Naive thymus-derived CD4-positive, alpha-beta T cell (primary cell): ENCODE measurements around the gene CYB561D1. TPM values are rescaled to one million over a fixed set of nuclear protein-coding genes. Genes with fewer than 3 reads are reported as not detected.

Source experiments
- ATAC-seq: fragments of 150-1000 bp; cut with Tn5 transposase; 2 replicates; pipeline ENCODE4 v1.10.0; 2021; ENCODE audit warnings: mild to moderate bottlenecking, moderate library complexity
- CTCF ChIA-PET: fragments of 350-600 bp; sonication (Branson Sonifier 250); formaldehyde crosslinking; loops from one replicate; lab custom pipeline; 2021; ENCODE audit warnings: antibody characterized with exemption; lab: Charles Lee
- POLR2A ChIA-PET: fragments of 350-600 bp; sonication (Branson Sonifier 250); formaldehyde crosslinking; loops from one replicate; lab custom pipeline; 2021; ENCODE audit warnings: antibody characterized with exemption, inconsistent platforms; lab: Charles Lee
- DNase-seq, 9 donors: peaks; one replicate each; pipeline versions ENCODE4 v3.0.0 to v3.0.0-alpha.2; 2020 to 2022; ENCODE audit warnings: mixed read lengths in 1 of 9
- H3K27ac ChIP-seq: one replicate; pipeline ENCODE4 v1.7.0; 2013; ENCODE audit warnings: mild to moderate bottlenecking, low read depth, low read length, moderate library complexity
- H3K27me3 ChIP-seq, 2 donors: one replicate each; pipeline ENCODE4 v1.7.0; 2013; ENCODE audit warnings: low read length in 2 of 2, mild to moderate bottlenecking in 2 of 2, moderate library complexity in 2 of 2; ENCODE audit not compliant: control insufficient read depth in 2 of 2, insufficient read depth in 2 of 2
- H3K36me3 ChIP-seq, 3 experiments: 1 replicate in 2 of 3; 2 replicates in 1 of 3; pipeline ENCODE4 v1.7.0; 2013; ENCODE audit warnings: low read length in 3 of 3, mild to moderate bottlenecking in 3 of 3, moderate library complexity in 1 of 3; ENCODE audit not compliant: insufficient read depth in 3 of 3, control insufficient read depth in 2 of 3
- H3K4me1 ChIP-seq, 2 donors: one replicate each; pipeline ENCODE4 v1.7.0; 2013; ENCODE audit warnings: low read length in 2 of 2, mild to moderate bottlenecking in 2 of 2, moderate library complexity in 1 of 2; ENCODE audit not compliant: control insufficient read depth in 2 of 2, insufficient read depth in 2 of 2
- H3K4me3 ChIP-seq: 2 replicates; pipeline ENCODE4 v1.7.0; 2013; ENCODE audit warnings: mild to moderate bottlenecking, low read length
- H3K9me3 ChIP-seq, 3 experiments: 1 replicate in 2 of 3; 2 replicates in 1 of 3; pipeline ENCODE4 v1.7.0; 2013; ENCODE audit warnings: low read length in 3 of 3; ENCODE audit not compliant: control insufficient read depth in 2 of 3
- H3K27ac Mint-ChIP-seq, 9 donors: one replicate each; pipeline ENCODE4 v1.8.0; 2020 to 2022; ENCODE audit warnings: mixed read lengths in 9 of 9, mild to moderate bottlenecking in 8 of 9, moderate library complexity in 5 of 9, inconsistent platforms in 2 of 9
- H3K27me3 Mint-ChIP-seq, 5 donors: one replicate each; pipeline ENCODE4 v1.8.0; 2021 to 2022; ENCODE audit warnings: mixed read lengths in 5 of 5, mild to moderate bottlenecking in 1 of 5
- H3K36me3 Mint-ChIP-seq, 5 donors: one replicate each; pipeline ENCODE4 v1.8.0; 2020 to 2022; ENCODE audit warnings: mixed read lengths in 5 of 5, mild to moderate bottlenecking in 3 of 5, inconsistent platforms in 1 of 5
- H3K4me1 Mint-ChIP-seq, 7 donors: one replicate each; pipeline ENCODE4 v1.8.0; 2020 to 2022; ENCODE audit warnings: mixed read lengths in 7 of 7, mild to moderate bottlenecking in 3 of 7, inconsistent platforms in 1 of 7
- H3K4me3 Mint-ChIP-seq, 10 donors: one replicate each; pipeline ENCODE4 v1.8.0; 2020 to 2022; ENCODE audit warnings: mild to moderate bottlenecking in 10 of 10, mixed read lengths in 10 of 10, moderate library complexity in 6 of 10, inconsistent platforms in 2 of 10
- H3K9me3 Mint-ChIP-seq, 11 donors: one replicate each; pipeline ENCODE4 v1.8.0; 2020 to 2022; ENCODE audit warnings: mixed read lengths in 11 of 11, mild to moderate bottlenecking in 4 of 11, inconsistent platforms in 1 of 11, moderate library complexity in 1 of 11
- intact Hi-C, 2 donors: fragments of 100-400 bp; cut with micrococcal nuclease; formaldehyde crosslinking; loops; one replicate each; pipeline ENCODE4 v1.15.1; 2023
- polyA plus RNA-seq, 2 donors: library from polyadenylated mRNA; unstranded; fragments of 300-500 nt; fragmentation: Illumina TruSeq; gene quantifications; one replicate each; pipeline ENCODE4 v1.2.3, GENCODE V29; 2021
- total RNA-seq, 6 experiments: library from RNA in 5 of 6; stranded (reverse) in 5 of 6; gene quantifications; 1 replicate in 5 of 6; 2 replicates in 1 of 6; pipeline ENCODE4 v1.2.3 and lab custom pipeline; 2021 to 2026

CYB561D1 gene
- total and polyA plus RNA-seq, 7 experiments from 2014 or later, result 13.5 to 41.5 (median 24.1) TPM

DNA sequence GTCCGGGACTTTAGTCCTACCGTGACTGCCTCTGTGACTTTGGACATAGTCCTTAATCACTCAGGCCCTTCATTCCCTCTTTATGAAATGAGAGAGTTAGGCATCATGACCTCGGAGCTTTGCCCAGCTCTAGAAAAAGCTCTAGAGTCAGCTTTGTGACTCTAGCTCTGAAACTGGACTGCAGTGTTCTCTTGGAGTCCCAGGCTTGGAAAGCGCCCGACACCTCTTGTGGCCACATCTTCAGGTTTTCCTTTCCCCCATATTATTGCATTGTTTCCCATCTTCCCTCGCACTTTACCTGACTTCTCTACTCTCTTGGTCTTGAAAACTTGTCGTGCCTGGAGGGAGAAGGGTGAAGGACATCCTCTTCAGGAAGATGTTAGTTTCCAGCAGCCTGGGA, 28.1 kb downstream of the CYB561D1 start:
- no peaks in the 10 kb centered on the region for H3K9me3 Mint-ChIP-seq
- peaks cover 0 to 5% (median 0%) of the 10 kb centered on the region in 7 donors for H3K4me1 Mint-ChIP-seq
- peaks cover 0 to 41% (median 0%) of the 10 kb centered on the region in 5 donors for H3K27me3 Mint-ChIP-seq
- no peak overlapping the region for H3K4me3 Mint-ChIP-seq
- Histone ChIP-seq H3K9me3 (no peaks in the 10 kb centered on the region), H3K36me3 (no peaks in the 10 kb centered on the region), H3K4me1 (no peaks in the 10 kb centered on the region), H3K27ac (no peak overlapping the region), H3K4me3 (no peak overlapping the region), H3K27me3 (no peaks in the 10 kb centered on the region)
- ATAC-seq (no peak), DNase-seq (no peak)
- H3K27ac Mint-ChIP-seq, result peak overlapping the region in 1 of 9 donors; percentile 33
- ChIA-PET POLR2A (interaction anchor here (15.6 kb wide), 1 partner anchor 21 kb away, joined by 520 read pairs; the partner anchor contains the start of genes AMIGO1 and CYB561D1), CTCF (interaction anchor here (1.0 to 2.4 kb wide), 3 partner anchors 10 to 28 kb away, joined by 6 to 8 read pairs (median 6); partner anchors contain the start of gene CYB561D1)
- intact Hi-C loops, result no loop called here
- no peaks in the 10 kb centered on the region for H3K36me3 Mint-ChIP-seq

DNA sequence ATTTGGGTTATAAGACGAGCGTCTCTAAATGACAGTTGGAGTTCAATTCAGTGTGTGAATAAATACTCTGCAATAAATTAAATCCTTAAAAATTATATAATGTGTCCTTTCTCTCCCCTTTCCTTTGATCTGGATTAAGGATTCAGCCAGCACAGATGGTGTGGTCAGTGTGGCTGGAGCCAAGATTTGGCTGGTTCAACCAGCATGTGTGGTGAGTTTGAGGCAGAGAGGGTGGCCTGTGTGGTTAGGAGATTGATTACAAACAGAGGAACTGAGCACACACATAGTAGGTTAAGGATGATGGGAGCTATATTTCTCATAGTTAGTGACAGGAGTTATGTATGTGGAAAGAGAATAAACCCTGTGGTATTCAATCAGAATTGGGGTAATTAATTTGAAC, 29.8 kb downstream of the CYB561D1 start:
- peaks cover 0 to 42% (median 0%) of the 10 kb centered on the region in 5 donors for H3K27me3 Mint-ChIP-seq
- ChIA-PET CTCF (interaction anchor here (1.8 to 2.4 kb wide), 4 partner anchors 9 to 30 kb away, joined by 6 to 11 read pairs (median 7); partner anchors contain the start of gene CYB561D1), POLR2A (interaction anchor here (15.6 kb wide), 1 partner anchor 23 kb away, joined by 520 read pairs; the partner anchor contains the start of genes AMIGO1 and CYB561D1)
- peak overlapping the region in 2 of 9 donors; percentile 70 to 77 for H3K27ac Mint-ChIP-seq
- H3K4me1 Mint-ChIP-seq, result peaks cover 0 to 5% (median 0%) of the 10 kb centered on the region in 7 donors
- Histone ChIP-seq H3K36me3 (no peaks in the 10 kb centered on the region), H3K9me3 (no peaks in the 10 kb centered on the region), H3K4me3 (no peak overlapping the region), H3K27me3 (no peaks in the 10 kb centered on the region), H3K4me1 (no peaks in the 10 kb centered on the region), H3K27ac (no peak overlapping the region)
- no peak for DNase-seq
- no peak overlapping the region for H3K4me3 Mint-ChIP-seq
- intact Hi-C loops, result no loop called here
- no peaks in the 10 kb centered on the region for H3K9me3 Mint-ChIP-seq
- ATAC-seq, result no peak
- no peaks in the 10 kb centered on the region for H3K36me3 Mint-ChIP-seq

DNA sequence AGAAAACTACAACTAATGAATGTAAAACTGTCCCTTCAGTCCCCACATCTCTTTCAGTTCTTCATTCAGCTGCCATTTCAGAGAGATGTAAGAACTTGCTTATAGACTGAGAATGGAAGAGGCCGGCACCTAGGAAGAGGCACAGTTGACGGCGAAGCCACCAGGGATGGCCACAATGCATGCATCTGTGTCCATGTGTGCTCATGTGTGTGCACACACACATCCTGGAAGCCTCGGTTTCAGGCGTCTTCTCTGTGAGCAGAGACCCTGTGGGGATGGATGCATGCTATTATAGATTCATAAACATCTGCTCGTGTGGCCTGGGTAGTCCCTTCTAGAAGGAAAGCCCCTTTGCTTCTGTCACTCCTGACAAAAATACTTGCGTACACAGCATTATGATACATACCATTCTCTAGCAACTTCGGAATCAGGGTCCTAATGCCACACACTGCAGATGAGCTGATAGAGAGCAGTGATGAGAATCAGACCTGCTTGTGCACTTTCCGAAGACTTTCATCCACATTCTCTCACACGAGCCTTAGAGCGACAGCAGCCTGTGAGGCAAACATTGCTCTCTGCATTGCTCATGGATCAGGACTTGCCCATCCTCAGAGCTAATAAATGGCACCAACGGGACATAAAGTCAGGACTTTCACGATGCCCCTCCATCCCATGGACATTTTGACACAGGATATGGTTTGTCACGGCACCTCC, 33.4 kb downstream of the CYB561D1 start:
- Mint-ChIP-seq H3K27me3 (peaks cover 0 to 26% (median 0%) of the 10 kb centered on the region in 5 donors), H3K9me3 (peaks cover 0 to 2% (median 0%) of the 10 kb centered on the region in 11 donors), H3K27ac (peak overlapping the region in 3 of 9 donors; percentile 43 to 66 (median 63)), H3K4me3 (no peak overlapping the region), H3K4me1 (peaks cover 15 to 29% (median 23%) of the 10 kb centered on the region in 7 donors), H3K36me3 (no peaks in the 10 kb centered on the region)
- Histone ChIP-seq H3K36me3 (no peaks in the 10 kb centered on the region), H3K4me1 (peaks cover 5 to 22% of the 10 kb centered on the region in 2 donors), H3K4me3 (no peak overlapping the region), H3K9me3 (no peaks in the 10 kb centered on the region), H3K27ac (no peak overlapping the region), H3K27me3 (no peaks in the 10 kb centered on the region)
- intact Hi-C loops, result no loop called here
- ChIA-PET POLR2A (interaction anchor here (15.6 kb wide), 1 partner anchor 27 kb away, joined by 520 read pairs; the partner anchor contains the start of genes AMIGO1 and CYB561D1), CTCF (interaction anchor here (21.5 kb wide), 1 partner anchor 29 kb away, joined by 1240 read pairs; the partner anchor contains the start of genes AMIGO1, ATXN7L2 and CYB561D1)
- DNase-seq (no peak), ATAC-seq (no peak)

DNA sequence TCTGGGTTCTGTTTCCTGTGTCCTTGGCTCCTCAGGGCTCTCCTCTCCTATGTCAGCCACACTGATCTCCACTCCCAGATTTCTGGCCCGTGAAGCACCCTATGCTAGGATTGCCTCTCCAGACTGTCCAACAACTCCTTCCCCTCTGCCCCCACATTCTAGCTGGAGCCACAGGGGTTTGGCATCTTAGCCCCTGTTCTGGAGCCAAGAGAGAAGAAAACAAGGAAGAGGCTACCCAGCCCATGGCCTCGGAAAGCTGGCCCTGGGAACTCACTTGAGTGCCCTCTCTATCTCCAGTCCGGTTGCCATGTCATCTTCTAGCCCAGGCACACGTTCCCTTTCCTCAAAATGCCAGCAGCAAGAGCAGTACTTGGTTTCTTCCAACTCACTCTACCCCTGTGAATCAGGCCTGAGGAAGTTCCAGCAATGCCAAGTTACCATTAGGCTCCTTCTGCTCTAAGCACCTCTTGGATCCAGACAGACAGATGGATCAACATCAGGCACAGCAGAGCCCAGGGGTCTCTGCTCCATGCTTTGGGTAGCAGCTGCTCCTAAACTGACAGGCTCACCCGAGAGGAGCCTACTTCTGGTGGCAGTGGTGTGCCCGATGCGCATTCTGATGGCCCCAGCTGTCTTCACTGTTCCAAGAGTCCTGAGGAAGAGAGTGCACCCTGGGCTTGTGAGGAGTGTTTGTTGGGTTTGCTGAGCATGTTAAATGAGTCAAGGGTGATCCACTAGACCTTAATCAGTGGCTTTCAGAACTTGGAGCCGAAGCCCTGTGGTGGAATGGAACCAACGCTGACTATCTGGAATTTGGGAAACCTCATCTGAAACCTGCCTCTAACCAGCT, 34.2 kb downstream of the CYB561D1 start:
- Histone ChIP-seq H3K27ac (no peak overlapping the region), H3K4me3 (no peak overlapping the region), H3K9me3 (no peaks in the 10 kb centered on the region), H3K4me1 (peaks cover 11 to 28% of the 10 kb centered on the region in 2 donors), H3K36me3 (no peaks in the 10 kb centered on the region), H3K27me3 (no peaks in the 10 kb centered on the region)
- peaks cover 21 to 37% (median 30%) of the 10 kb centered on the region in 7 donors for H3K4me1 Mint-ChIP-seq
- peaks cover 0 to 2% (median 0%) of the 10 kb centered on the region in 11 donors for H3K9me3 Mint-ChIP-seq
- ChIA-PET CTCF (interaction anchor here (0.6 to 21.5 kb wide), 3 partner anchors 12 to 74 kb away, joined by 3 to 1240 read pairs (median 3); partner anchors contain the start of genes AMIGO1, ATXN7L2 and CYB561D1), POLR2A (interaction anchor here (3.0 to 15.6 kb wide), 2 partner anchors 12 to 27 kb away, joined by 12 to 520 read pairs; partner anchors contain the start of genes AMIGO1 and CYB561D1)
- H3K4me3 Mint-ChIP-seq, result no peak overlapping the region
- H3K27me3 Mint-ChIP-seq, result peaks cover 0 to 19% (median 0%) of the 10 kb centered on the region in 5 donors
- intact Hi-C loops, result no loop called here
- no peak for DNase-seq
- H3K27ac Mint-ChIP-seq, result peak overlapping the region in 2 of 9 donors; percentile 51 to 66
- no peaks in the 10 kb centered on the region for H3K36me3 Mint-ChIP-seq
- no peak for ATAC-seq

DNA sequence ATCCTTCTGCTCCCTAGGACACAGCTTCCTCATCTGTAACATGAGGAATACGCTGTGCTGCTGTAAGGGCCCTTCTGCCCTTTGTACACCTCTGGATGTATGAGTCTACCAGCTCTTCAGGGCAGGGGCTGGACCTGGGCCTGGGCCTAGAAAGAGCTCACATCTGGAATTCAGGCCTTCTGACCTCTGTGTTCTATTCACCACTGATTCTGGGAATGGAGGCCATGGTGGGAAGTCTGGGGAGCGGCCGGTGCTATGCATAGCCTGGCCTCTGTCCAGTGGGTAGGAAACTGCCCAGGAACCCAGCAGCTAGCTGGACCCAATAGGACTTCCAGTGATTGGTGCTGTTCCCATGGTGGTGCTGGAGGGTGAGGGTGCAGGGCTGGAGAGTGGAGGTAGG, 34.8 kb downstream of the CYB561D1 start:
- DNase-seq, result no peak
- peaks cover 22 to 40% (median 30%) of the 10 kb centered on the region in 7 donors for H3K4me1 Mint-ChIP-seq

More for the DNA sequence above, 34.8 kb downstream of the CYB561D1 start:
- H3K4me3 ChIP-seq, result no peak overlapping the region
- peaks cover 11 to 28% of the 10 kb centered on the region in 2 donors for H3K4me1 ChIP-seq
- H3K36me3 ChIP-seq, result no peaks in the 10 kb centered on the region
- Mint-ChIP-seq H3K27ac (peak overlapping the region in 1 of 9 donors; percentile 49), H3K27me3 (peaks cover 0 to 17% (median 0%) of the 10 kb centered on the region in 5 donors), H3K4me3 (peak overlapping the region in 1 of 10 donors; percentile 0), H3K9me3 (peaks cover 0 to 2% (median 0%) of the 10 kb centered on the region in 11 donors), H3K36me3 (no peaks in the 10 kb centered on the region)
- intact Hi-C loops, result no loop called here
- CTCF ChIA-PET, result interaction anchor here (0.6 to 21.5 kb wide), 3 partner anchors 13 to 74 kb away, joined by 3 to 1240 read pairs (median 3); partner anchors contain the start of genes AMIGO1, ATXN7L2 and CYB561D1
- POLR2A ChIA-PET, result interaction anchor here (3.0 to 15.6 kb wide), 2 partner anchors 13 to 28 kb away, joined by 12 to 520 read pairs; partner anchors contain the start of genes AMIGO1 and CYB561D1
- no peak overlapping the region for H3K27ac ChIP-seq
- H3K9me3 ChIP-seq, result no peaks in the 10 kb centered on the region
- ATAC-seq, result no peak
- no peaks in the 10 kb centered on the region for H3K27me3 ChIP-seq
